Measurements from ENCODE around the gene LDLRAD4. TPM values are rescaled to one million over a fixed set of nuclear protein-coding genes. Genes with fewer than 3 reads are reported as not detected.

The LDLRAD4 gene
- total RNA-seq, 1 donor from 2014 or later, result 30.5 TPM

DNA sequence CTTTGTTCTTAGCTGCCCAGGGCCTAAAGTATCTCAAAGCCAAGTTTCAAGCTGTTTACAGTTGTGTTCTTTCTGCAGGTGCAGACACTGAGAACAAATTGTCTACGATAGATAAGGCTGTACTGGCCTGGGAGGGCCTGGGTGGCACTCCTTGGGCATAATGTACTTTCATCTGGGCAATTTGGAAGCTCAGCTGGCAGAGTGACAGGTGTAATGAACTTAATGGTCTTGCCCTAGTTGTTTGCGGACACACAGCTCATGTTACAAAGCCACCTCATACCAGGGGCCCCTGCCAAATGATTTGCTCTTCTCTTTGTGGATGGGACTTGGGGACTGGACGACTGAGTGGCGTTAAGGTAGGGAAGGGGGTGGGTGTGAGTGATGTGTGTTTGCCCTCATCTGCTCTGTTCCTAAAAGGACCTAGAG lies 4.3 kb downstream of the LDLRAD4 start:
- intact Hi-C loops (cut with micrococcal nuclease), result no loop called here
- H3K27ac Mint-ChIP-seq, result no peak overlapping the region
- H3K9me3 Mint-ChIP-seq, result no peaks in the 10 kb centered on the region
- H3K27me3 Mint-ChIP-seq (ENCODE audit: low read depth), result peaks cover 16% of the 10 kb centered on the region
- no peak for DNase-seq (ENCODE audit: low spot score)
- peaks cover 17% of the 10 kb centered on the region for H3K4me1 Mint-ChIP-seq (ENCODE audit: low read depth)
- no peaks in the 10 kb centered on the region for H3K36me3 Mint-ChIP-seq (ENCODE audit: low read depth)
- no peak overlapping the region for H3K4me3 Mint-ChIP-seq (ENCODE audit: low read depth)

DNA sequence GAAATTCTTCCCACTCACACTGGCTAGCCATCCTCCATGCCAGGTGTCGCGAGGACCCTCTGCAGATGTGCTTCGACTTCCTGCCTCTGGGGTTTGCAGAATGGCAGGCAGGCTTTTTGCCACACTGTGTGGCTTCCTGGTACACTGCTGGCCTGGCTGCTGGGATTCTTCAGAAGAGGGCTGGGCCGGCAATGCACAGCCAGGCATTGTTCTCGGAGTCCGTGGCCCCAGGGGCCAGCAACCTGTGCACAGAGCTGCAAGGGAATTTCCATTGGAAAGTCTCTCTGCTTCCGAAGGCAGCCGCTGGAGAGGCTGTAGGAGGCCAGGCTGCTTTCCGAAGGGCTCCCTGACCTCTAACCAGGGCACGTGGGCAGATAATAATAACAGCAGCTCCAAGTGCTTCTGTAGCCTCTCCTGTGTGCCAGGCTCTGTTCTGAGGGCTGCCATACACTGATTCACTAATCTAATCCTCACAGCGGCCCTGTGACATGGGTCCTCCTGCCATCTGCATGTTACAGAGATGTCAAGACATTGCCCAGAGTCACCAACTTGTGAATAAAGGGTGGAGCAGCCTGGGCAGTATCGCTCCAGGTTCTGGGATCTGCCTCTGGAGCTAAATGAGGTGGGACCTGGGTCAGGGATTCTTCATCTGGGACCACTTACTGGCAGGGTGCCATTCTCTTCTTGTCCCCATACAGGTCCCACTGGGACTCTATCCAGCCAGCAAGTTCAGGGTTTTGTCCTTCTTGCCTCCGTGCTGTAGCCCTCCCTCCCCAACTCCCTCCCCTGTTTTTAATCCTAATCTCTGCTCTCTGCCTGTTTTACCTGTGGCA lies 5.0 kb downstream of the LDLRAD4 start:
- intact Hi-C loops (cut with micrococcal nuclease), result no loop called here
- H3K27me3 Mint-ChIP-seq (ENCODE audit: low read depth), result peaks cover 16% of the 10 kb centered on the region
- H3K27ac Mint-ChIP-seq, result no peak overlapping the region
- H3K9me3 Mint-ChIP-seq, result no peaks in the 10 kb centered on the region
- H3K4me3 Mint-ChIP-seq (ENCODE audit: low read depth), result no peak overlapping the region
- H3K36me3 Mint-ChIP-seq (ENCODE audit: low read depth), result no peaks in the 10 kb centered on the region
- H3K4me1 Mint-ChIP-seq (ENCODE audit: low read depth), result peaks cover 17% of the 10 kb centered on the region
- no peak for DNase-seq (ENCODE audit: low spot score)

DNA sequence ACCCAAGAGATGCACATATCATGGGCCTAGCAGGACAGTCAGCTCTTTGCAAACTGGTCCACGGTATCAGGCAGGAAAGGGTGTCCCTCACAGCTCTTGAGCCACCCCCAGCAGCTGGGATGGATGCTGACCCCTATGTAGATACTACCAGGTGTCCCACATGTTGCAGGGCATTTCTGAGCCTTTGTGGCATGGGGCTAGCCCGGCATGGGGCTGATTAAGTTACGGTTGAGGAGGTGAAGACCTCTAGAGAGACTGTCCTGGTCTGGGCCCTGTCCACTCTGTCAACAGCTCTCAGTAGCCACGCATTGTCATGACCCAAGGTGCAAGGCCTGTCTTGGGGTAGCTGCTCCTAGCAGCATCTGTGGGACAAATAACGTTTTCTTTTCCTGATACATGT lies 6.7 kb downstream of the LDLRAD4 start:
- H3K9me3 Mint-ChIP-seq, result no peaks in the 10 kb centered on the region
- intact Hi-C loops (cut with micrococcal nuclease), result no loop called here

DNA sequence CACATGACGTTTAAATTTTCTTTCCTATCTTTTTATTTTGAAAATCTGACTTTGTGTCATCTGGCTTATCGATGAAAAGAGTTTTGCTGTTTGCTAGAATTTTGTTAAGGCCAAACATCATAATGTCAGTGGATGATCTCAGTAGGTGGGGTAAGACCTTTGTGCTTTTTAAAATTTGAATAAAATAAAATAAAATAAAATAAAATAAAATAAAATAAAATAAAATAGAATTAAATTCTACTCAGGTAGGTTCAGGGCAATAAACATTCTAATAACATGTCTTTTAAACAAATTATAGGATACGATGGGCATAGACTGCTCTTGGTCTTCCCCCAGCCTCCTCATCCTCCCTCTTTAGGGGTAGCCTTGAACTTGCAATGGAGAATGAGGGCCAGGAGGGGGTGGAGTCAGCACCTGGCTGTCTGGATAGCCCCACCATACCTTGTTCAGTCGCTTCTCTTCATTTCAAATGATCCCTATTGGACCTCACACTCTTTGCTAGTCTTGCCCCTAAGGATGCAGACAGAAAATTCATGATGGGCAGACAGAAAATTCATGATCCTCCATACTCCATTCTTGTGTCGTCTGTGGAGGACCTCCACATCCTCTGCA lies 8.1 kb downstream of the LDLRAD4 start:
- no peak overlapping the region for H3K4me3 Mint-ChIP-seq (ENCODE audit: low read depth)
- H3K9me3 Mint-ChIP-seq, result no peaks in the 10 kb centered on the region
- H3K27me3 Mint-ChIP-seq (ENCODE audit: low read depth), result peaks cover 3% of the 10 kb centered on the region

More for the DNA sequence above, 6.7 kb downstream of the LDLRAD4 start:
- Mint-ChIP-seq H3K4me3 (ENCODE audit: low read depth) (no peak overlapping the region), H3K27ac (no peak overlapping the region), H3K4me1 (ENCODE audit: low read depth) (peaks cover 6% of the 10 kb centered on the region), H3K36me3 (ENCODE audit: low read depth) (no peaks in the 10 kb centered on the region), H3K27me3 (ENCODE audit: low read depth) (peaks cover 9% of the 10 kb centered on the region)
- DNase-seq (ENCODE audit: low spot score), result no peak

DNA sequence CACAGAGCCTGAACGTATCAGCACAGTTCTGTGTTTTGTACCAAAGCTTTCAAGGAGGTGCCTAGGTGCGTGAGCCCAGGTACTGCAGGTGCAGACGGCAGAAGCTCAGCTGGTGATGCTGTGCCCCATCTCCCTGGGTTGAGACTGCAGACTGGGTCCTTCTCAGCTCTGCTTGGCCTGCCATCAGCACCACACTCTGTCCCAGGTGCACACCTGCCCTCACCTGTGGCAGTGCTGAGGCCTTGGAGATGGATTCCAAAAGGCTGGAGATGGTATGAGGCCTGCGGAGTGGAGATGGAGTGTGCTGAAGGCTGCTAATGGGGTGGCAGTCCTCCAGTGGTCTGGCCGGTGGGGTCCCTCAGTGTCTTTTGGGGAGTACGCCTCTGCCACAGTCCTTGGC lies 9.3 kb downstream of the LDLRAD4 start:
- Mint-ChIP-seq H3K36me3 (ENCODE audit: low read depth) (no peaks in the 10 kb centered on the region), H3K27me3 (ENCODE audit: low read depth) (no peaks in the 10 kb centered on the region), H3K4me3 (ENCODE audit: low read depth) (no peak overlapping the region), H3K27ac (no peak overlapping the region), H3K9me3 (no peaks in the 10 kb centered on the region), H3K4me1 (ENCODE audit: low read depth) (no peaks in the 10 kb centered on the region)
- intact Hi-C loops (cut with micrococcal nuclease), result no loop called here
- no peak for DNase-seq (ENCODE audit: low spot score)

More for the DNA sequence above, 8.1 kb downstream of the LDLRAD4 start:
- Mint-ChIP-seq H3K27ac (no peak overlapping the region), H3K4me1 (ENCODE audit: low read depth) (no peaks in the 10 kb centered on the region), H3K36me3 (ENCODE audit: low read depth) (no peaks in the 10 kb centered on the region)
- intact Hi-C loops (cut with micrococcal nuclease), result no loop called here
- DNase-seq (ENCODE audit: low spot score), result no peak

DNA sequence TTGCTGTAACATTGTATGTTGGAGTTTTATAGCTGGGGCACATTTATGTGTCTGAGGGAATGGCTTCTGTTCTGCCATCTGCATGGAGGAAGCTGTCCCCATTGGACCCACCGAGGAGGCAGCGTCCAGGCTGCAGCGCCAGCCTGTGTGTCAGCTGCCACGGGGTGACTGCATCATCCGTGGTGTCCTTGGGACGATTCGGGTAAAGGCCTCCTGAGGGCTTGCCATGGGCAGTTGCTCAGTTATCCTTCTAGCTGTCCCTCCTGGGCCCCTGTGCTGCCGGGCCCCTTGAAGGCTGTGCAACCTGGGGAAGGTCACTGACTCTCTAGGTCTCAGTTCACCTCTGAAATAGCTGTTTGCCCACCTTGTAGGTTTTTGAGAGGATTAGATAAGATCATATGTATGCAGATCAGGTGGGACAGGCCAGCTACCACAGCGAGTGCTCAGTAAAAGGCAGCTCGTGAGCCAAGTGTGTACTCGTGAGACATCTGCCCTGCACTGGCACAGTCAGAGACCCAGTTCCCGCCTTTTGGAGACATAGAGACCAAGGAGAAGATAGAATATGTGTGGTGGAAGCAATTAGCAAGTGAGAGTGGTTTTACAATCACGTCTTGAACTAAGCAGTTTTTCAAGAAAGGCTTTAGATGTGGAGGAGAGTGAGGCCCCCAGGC lies 10.6 kb downstream of the LDLRAD4 start:
- Mint-ChIP-seq H3K4me1 (ENCODE audit: low read depth) (no peaks in the 10 kb centered on the region), H3K4me3 (ENCODE audit: low read depth) (no peak overlapping the region), H3K36me3 (ENCODE audit: low read depth) (no peaks in the 10 kb centered on the region), H3K27ac (no peak overlapping the region), H3K27me3 (ENCODE audit: low read depth) (no peaks in the 10 kb centered on the region), H3K9me3 (no peaks in the 10 kb centered on the region)
- no peak for DNase-seq (ENCODE audit: low spot score)
- intact Hi-C loops (cut with micrococcal nuclease), result no loop called here

DNA sequence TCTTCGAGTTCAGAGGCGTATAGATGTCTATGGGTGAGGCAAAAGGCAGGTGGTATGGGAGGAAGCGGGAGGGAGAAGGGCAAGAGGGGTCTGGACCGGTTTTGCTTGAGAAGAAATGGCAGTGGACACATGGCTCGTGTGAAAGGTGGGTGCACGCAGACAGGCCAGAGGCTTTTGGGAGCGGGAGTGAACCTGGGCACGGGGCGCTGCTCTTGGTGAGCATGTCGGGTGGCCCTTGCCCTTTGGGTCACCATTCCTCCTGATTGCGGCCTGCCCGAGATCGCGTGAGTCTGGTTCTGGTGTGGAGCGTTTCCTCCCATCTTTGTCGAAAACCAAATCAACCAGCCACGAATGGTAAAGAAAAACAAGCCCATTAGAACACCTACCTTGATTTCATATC lies 12.6 kb downstream of the LDLRAD4 start:
- no peak for DNase-seq (ENCODE audit: low spot score)
- no peaks in the 10 kb centered on the region for H3K36me3 Mint-ChIP-seq (ENCODE audit: low read depth)
- no peaks in the 10 kb centered on the region for H3K27me3 Mint-ChIP-seq (ENCODE audit: low read depth)
- H3K9me3 Mint-ChIP-seq, result no peaks in the 10 kb centered on the region
- intact Hi-C loops (cut with micrococcal nuclease), result no loop called here
- no peak overlapping the region for H3K4me3 Mint-ChIP-seq (ENCODE audit: low read depth)
- no peaks in the 10 kb centered on the region for H3K4me1 Mint-ChIP-seq (ENCODE audit: low read depth)
- H3K27ac Mint-ChIP-seq, result no peak overlapping the region

DNA sequence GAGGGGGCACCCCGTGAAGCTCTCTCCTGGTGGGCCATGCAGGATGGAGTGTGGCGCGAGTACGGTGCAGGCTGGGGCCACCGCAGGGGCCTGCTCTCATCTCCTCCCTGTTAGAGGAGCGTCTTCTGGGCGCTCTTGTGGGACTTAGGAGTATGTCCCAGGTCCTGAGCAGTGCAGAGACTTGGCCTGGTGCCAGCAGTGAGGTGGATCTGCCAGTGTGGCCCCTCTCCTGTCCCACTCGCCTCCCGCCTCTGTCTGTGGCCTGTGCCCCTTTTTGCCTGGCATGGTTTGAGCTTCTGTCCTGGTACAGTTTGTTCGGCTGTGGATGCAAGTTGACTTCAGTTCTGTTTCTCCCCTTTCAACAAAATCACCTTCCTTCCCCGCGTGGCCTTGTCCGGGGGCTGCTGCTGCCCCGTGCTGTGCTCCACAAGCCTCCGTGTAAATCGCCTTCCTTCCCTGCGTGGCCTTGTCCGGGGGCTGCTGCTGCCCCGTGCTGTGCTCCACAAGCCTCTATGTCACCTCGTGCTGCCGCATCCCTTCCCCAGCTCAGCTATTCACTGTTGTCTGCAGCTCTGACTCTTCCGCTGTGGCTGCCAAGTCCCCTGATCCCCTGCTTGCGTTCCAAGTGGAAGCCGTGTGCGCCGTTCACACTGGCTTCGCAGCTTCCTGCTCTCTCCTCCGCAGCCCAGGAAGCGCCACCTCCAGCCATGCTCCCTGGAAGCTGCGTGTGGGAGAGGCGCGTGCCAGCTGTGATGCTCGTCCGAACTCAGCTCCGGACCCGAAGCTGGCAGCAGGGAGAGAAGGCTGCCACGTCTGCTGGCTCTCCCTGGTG lies 13.7 kb downstream of the LDLRAD4 start:
- no peak for DNase-seq (ENCODE audit: low spot score)
- Mint-ChIP-seq H3K4me1 (ENCODE audit: low read depth) (no peaks in the 10 kb centered on the region), H3K27me3 (ENCODE audit: low read depth) (no peaks in the 10 kb centered on the region), H3K4me3 (ENCODE audit: low read depth) (no peak overlapping the region), H3K36me3 (ENCODE audit: low read depth) (no peaks in the 10 kb centered on the region), H3K27ac (no peak overlapping the region), H3K9me3 (no peaks in the 10 kb centered on the region)
- intact Hi-C loops (cut with micrococcal nuclease), result no loop called here

DNA sequence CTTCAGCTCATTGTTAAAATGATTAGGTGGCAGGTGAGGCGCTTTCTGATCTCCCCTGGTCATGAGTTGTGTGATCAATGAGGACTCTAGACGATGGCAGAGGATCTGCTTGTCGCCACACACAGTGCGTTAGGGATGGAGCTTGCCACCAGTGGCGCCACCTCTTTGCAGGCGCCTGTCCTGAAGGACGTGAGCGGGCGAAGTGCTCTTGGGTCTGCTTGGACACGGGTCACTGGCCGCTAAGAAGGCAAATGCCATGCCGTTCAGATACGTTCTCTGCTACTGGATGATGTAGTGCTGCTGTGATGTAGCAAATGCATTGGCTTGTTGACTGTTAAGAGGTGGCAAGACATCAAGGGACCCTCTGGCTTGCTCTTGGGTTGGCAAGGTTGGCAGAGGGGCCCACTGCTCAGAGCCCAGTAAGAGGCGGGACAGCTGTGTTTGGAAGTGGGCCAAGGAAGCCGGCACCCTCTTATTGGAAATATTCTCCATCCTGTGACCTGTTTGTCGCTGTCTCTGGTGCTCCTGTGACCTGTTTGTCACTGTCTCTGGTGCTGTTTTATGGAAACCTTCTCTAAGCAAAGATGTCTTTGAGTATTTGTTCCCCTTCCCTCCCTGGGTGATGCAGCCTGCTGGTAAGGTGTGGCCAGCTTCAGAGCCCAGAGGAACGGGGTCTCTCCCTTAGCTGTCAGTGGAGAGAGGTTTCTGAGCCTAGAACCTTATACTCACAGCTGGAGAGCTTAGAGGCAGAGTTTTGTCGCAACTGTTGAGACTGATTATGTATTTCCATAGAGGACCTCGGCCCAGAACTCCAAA lies 14.6 kb downstream of the LDLRAD4 start:
- Mint-ChIP-seq H3K9me3 (no peaks in the 10 kb centered on the region), H3K36me3 (ENCODE audit: low read depth) (no peaks in the 10 kb centered on the region), H3K4me3 (ENCODE audit: low read depth) (no peak overlapping the region), H3K27ac (no peak overlapping the region), H3K4me1 (ENCODE audit: low read depth) (no peaks in the 10 kb centered on the region), H3K27me3 (ENCODE audit: low read depth) (no peaks in the 10 kb centered on the region)
- intact Hi-C loops (cut with micrococcal nuclease), result no loop called here
- DNase-seq (ENCODE audit: low spot score), result no peak

DNA sequence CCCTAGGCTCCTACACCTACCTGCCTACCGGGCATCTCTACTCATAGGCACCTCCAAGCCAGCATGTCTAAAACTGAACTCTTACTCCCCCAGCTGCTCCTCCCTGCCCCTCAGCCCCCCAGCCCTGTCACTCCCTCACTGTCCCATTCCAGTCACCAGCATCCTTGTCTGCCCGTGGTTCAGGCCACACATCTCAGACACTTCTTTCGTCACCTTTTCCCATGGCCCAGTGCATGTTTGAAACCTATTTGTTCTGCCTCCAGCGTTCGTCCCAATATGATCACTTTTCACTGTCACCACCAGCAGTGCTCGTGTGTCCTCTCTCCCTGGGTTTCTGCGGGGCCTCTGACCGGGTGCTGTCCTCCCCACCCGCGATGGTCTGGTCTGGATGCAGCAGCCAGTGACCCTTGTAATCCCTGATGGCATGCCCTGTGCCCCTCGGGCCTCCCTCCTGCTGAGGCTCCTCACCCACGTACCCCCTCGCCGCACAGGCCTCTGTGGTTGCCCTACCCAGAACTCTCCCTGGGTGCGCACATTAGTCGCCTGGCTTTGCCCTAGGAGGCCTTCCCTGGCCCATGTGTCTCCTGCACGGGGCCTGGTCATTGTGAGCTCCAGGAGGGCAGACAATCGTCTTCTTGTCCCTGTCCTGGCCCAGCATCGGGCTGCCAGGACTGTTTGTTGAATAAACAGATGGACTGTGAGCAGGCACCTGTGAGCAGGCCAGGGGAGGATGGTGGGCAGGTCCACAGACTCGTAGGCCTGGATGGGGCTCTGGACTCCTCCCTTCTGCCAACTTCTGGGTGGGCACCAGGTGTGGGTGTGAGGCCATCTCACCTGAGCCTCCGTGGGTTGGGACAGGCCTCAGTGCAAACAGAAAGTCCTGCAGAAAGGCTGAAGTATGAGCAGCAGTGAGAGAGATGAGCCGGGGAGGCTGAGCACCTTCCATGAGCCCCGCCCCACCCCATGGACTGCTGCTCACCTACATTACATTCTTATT lies 15.5 kb downstream of the LDLRAD4 start:
- no peak for DNase-seq (ENCODE audit: low spot score)

DNA sequence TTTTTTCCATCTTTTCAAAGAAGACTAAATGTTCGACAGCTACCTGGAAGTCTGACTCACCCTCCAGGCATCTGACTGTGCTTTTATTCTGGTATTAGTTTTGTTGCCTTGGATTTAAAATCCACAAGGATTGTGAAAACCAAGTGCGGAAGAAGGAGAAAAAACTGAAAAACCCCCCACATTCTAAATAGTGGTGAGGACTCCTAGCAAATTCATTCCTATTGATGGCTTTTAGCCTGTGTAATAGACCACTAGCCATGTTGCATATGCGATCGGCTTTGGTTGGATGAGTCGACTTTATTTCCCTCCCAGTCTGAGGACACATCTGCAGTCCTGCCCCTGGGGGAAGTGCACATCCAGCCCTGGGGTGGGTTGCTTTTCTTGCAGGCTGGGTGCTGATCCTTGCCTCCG lies 16.9 kb downstream of the LDLRAD4 start:
- Mint-ChIP-seq H3K36me3 (ENCODE audit: low read depth) (no peaks in the 10 kb centered on the region), H3K4me3 (ENCODE audit: low read depth) (no peak overlapping the region), H3K4me1 (ENCODE audit: low read depth) (peaks cover 1% of the 10 kb centered on the region), H3K27ac (no peak overlapping the region), H3K9me3 (no peaks in the 10 kb centered on the region), H3K27me3 (ENCODE audit: low read depth) (no peaks in the 10 kb centered on the region)
- no peak for DNase-seq (ENCODE audit: low spot score)
- intact Hi-C loops (cut with micrococcal nuclease), result no loop called here

More for the DNA sequence above, 15.5 kb downstream of the LDLRAD4 start:
- Mint-ChIP-seq H3K27ac (no peak overlapping the region), H3K4me1 (ENCODE audit: low read depth) (peaks cover 1% of the 10 kb centered on the region), H3K4me3 (ENCODE audit: low read depth) (no peak overlapping the region), H3K9me3 (no peaks in the 10 kb centered on the region), H3K27me3 (ENCODE audit: low read depth) (no peaks in the 10 kb centered on the region), H3K36me3 (ENCODE audit: low read depth) (no peaks in the 10 kb centered on the region)
- intact Hi-C loops (cut with micrococcal nuclease), result no loop called here
